ENCODE data around the gene COX6B1.
"Not testable (repeated sequence)": the region's sequence is repeated elsewhere in the genome, so short reads cannot be mapped to it uniquely, and the experiment has no call there.

The COX6B1 gene, protein sequence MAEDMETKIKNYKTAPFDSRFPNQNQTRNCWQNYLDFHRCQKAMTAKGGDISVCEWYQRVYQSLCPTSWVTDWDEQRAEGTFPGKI

GRCh38 chr19:35648017-35648961 lies at the start of gene COX6B1:
Gene COX6B1, plus strand, starts transcription at chr19:35648323. Its CDS starts 2,921 bp downstream, at chr19:35651244.
- Histone ChIP-seq H3K27me3 (ENCODE audit: insufficient read depth, low read length) (no peaks in the 10 kb centered on the region), H3K79me2 (ENCODE audit: control insufficient read depth, insufficient read depth, low read length, unreplicated experiment) (peaks cover 24% of the 10 kb centered on the region), H3K27ac (ENCODE audit: low read depth, low read length) (peak within 1 kb of the TSS; percentile 42; the same call in 1 of the 2 replicates), H3K4me1 (ENCODE audit: control insufficient read depth, insufficient read depth, low read length, unreplicated experiment) (no peaks in the 10 kb centered on the region), H3K4me3 (ENCODE audit: low read depth, low read length) (peak within 1 kb of the TSS; percentile 88), H3K36me3 (ENCODE audit: insufficient read depth, low read length) (no peaks in the 10 kb centered on the region), H2AFZ (ENCODE audit: low read length, unreplicated experiment) (peak within 1 kb of the TSS; percentile 76)

DNA sequence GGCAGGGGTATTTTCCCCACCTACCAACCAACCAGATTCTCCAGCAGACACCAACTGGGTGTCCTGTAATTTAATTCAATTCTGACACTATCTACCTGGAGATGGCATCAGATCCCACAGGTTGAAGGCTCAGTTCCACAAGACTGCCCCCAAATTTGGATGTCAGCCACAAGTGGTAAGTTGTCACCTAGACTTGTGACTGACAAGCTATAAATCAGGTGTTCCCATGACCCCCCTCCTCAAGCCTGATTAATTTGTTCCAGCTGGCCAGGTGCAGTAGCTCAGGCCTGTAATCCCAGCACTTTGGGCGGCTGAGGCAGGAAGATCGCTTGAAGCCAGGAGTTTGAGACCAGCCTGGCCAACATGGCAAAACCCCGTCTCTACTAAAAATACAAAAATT lies 46.2 kb upstream of the COX6B1 start:
- H3K36me3 ChIP-seq (ENCODE audit: insufficient read depth, low read length) = no peaks in the 10 kb centered on the region
- H3K79me2 ChIP-seq (ENCODE audit: control insufficient read depth, insufficient read depth, low read length, unreplicated experiment) = no peaks in the 10 kb centered on the region
- no peaks in the 10 kb centered on the region for H3K27me3 ChIP-seq (ENCODE audit: insufficient read depth, low read length)
- no peak overlapping the region for H3K27ac ChIP-seq (ENCODE audit: low read depth, low read length)
- no peak overlapping the region for H2AFZ ChIP-seq (ENCODE audit: low read length, unreplicated experiment)
- H3K4me3 ChIP-seq (ENCODE audit: low read depth, low read length) = no peak overlapping the region
- no peaks in the 10 kb centered on the region for H3K4me1 ChIP-seq (ENCODE audit: control insufficient read depth, insufficient read depth, low read length, unreplicated experiment)

DNA sequence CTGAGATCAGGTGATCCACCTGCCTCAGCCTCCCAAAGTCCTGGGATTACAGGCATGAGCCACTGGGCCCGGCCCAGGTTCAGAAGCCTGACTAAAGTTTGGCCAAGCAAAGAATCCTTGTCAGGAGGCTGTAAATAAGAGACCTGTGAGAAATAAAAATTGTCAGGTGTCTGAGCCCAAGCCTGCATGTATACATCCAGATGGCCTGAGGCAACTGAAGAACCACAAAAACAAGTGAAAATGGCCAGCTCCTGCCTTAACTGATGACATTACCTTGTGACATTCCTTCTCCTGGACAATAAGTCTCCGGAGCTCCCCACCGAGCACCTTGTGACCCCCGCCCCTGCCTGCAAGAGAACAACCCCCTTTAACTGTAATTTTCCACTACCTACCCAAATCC lies 43.7 kb upstream of the COX6B1 start:
- not testable (repeated sequence) for H3K79me2 ChIP-seq (ENCODE audit: control insufficient read depth, insufficient read depth, low read length, unreplicated experiment); H3K4me3 ChIP-seq (ENCODE audit: low read depth, low read length); H2AFZ ChIP-seq (ENCODE audit: low read length, unreplicated experiment); H3K4me1 ChIP-seq (ENCODE audit: control insufficient read depth, insufficient read depth, low read length, unreplicated experiment); H3K27ac ChIP-seq (ENCODE audit: low read depth, low read length); H3K27me3 ChIP-seq (ENCODE audit: insufficient read depth, low read length); H3K36me3 ChIP-seq (ENCODE audit: insufficient read depth, low read length)

DNA sequence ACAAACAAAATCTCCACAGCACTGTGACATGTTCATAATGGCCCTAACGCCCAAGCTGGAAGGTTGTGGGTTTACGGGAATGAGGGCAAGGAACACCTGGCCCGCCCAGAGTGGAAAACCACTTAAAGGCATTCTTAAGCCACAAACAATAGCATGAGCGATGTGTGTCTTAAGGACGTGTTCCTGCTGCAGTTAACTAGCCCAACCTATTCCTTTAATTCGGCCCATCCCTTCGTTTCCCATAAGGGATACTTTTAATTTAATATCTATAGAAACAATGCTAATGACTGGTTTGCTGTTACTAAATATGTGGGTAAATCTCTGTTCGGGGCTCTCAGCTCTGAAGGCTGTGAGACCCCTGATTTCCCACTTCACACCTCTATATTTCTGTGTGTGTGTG lies 41.0 kb upstream of the COX6B1 start:
- not testable (repeated sequence) for H3K4me1 ChIP-seq (ENCODE audit: control insufficient read depth, insufficient read depth, low read length, unreplicated experiment); H2AFZ ChIP-seq (ENCODE audit: low read length, unreplicated experiment); H3K4me3 ChIP-seq (ENCODE audit: low read depth, low read length); H3K79me2 ChIP-seq (ENCODE audit: control insufficient read depth, insufficient read depth, low read length, unreplicated experiment); H3K27ac ChIP-seq (ENCODE audit: low read depth, low read length); H3K27me3 ChIP-seq (ENCODE audit: insufficient read depth, low read length); H3K36me3 ChIP-seq (ENCODE audit: insufficient read depth, low read length)

DNA sequence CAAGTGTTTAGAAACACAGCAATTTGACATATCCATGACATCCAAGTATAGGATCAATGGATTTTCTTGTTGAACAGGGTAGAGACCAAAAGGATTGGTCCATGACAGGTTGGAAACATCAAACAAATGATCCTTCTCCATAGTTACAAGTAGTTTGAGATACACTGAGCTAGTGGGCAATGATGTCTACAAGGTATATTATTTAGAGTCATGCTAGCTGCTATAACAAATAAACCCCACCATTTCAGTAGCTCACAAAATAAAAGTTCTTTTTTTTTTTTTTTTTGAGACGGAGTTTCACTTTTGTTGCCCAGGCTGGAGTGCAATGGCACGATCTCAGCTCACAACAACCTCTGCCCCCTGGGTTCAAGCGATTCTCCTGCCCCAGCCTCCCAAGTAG lies 40.5 kb upstream of the COX6B1 start:
- Histone ChIP-seq H2AFZ (ENCODE audit: low read length, unreplicated experiment) (no peak overlapping the region), H3K27me3 (ENCODE audit: insufficient read depth, low read length) (no peaks in the 10 kb centered on the region), H3K36me3 (ENCODE audit: insufficient read depth, low read length) (no peaks in the 10 kb centered on the region), H3K4me1 (ENCODE audit: control insufficient read depth, insufficient read depth, low read length, unreplicated experiment) (no peaks in the 10 kb centered on the region), H3K79me2 (ENCODE audit: control insufficient read depth, insufficient read depth, low read length, unreplicated experiment) (no peaks in the 10 kb centered on the region), H3K27ac (ENCODE audit: low read depth, low read length) (no peak overlapping the region), H3K4me3 (ENCODE audit: low read depth, low read length) (no peak overlapping the region)

GRCh38 chr19:35608251-35608650 lies 39.9 kb upstream of the COX6B1 start:
- Histone ChIP-seq H3K27me3 (ENCODE audit: insufficient read depth, low read length) (no peaks in the 10 kb centered on the region), H3K27ac (ENCODE audit: low read depth, low read length) (no peak overlapping the region), H3K4me1 (ENCODE audit: control insufficient read depth, insufficient read depth, low read length, unreplicated experiment) (no peaks in the 10 kb centered on the region), H3K36me3 (ENCODE audit: insufficient read depth, low read length) (no peaks in the 10 kb centered on the region), H2AFZ (ENCODE audit: low read length, unreplicated experiment) (no peak overlapping the region), H3K79me2 (ENCODE audit: control insufficient read depth, insufficient read depth, low read length, unreplicated experiment) (no peaks in the 10 kb centered on the region), H3K4me3 (ENCODE audit: low read depth, low read length) (no peak overlapping the region)

DNA sequence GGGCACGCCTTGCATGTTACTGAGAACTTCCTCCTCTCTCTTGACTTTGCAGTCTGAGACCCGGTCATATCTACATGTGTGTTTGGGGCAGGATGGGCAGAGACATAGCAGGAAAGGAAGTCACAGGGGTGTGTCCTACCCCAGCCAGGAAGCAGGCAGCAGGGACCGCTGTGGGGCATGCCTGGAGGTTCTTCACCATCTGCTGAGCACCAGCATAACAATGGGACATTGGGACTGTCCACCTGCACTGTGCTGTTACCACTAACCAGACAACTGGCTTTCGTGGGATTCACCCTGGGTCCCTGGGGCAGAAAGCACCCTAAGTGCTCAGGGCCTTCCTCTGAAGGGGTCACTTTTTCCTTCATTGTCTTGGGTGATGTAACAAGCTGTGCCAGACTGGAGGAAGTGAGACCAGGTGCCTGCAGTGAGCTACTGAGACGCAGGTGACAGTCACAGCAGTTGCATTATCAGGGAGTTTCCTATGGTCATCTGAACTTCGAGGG lies 38.2 kb upstream of the COX6B1 start:
- Histone ChIP-seq H3K4me3 (ENCODE audit: low read depth, low read length) (no peak overlapping the region), H3K79me2 (ENCODE audit: control insufficient read depth, insufficient read depth, low read length, unreplicated experiment) (no peaks in the 10 kb centered on the region), H3K4me1 (ENCODE audit: control insufficient read depth, insufficient read depth, low read length, unreplicated experiment) (no peaks in the 10 kb centered on the region), H3K27ac (ENCODE audit: low read depth, low read length) (no peak overlapping the region), H3K27me3 (ENCODE audit: insufficient read depth, low read length) (no peaks in the 10 kb centered on the region), H3K36me3 (ENCODE audit: insufficient read depth, low read length) (no peaks in the 10 kb centered on the region), H2AFZ (ENCODE audit: low read length, unreplicated experiment) (no peak overlapping the region)

DNA sequence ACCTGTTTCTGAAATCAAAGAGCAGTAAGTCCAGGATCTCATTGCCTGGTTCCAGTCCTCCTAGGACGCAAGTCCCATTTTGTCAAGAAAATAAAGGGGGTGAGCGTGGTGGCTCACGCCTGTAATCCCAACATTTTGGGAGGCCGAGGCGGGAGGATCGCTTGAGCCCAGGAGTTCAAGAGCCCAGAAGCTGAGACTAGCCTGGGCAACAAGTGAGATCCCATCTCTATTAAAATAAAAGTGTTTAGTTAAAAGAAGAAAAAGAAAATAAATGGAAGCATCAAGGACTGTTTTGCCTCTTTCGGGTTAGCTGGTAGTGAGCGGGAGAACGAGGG lies 35.9 kb upstream of the COX6B1 start:
- H3K36me3 ChIP-seq (ENCODE audit: insufficient read depth, low read length) = no peaks in the 10 kb centered on the region
- peak overlapping the region; percentile 57 for H2AFZ ChIP-seq (ENCODE audit: low read length, unreplicated experiment)
- peak overlapping the region; percentile 92 for H3K4me3 ChIP-seq (ENCODE audit: low read depth, low read length)
- H3K27ac ChIP-seq (ENCODE audit: low read depth, low read length) = no peak overlapping the region
- no peaks in the 10 kb centered on the region for H3K4me1 ChIP-seq (ENCODE audit: control insufficient read depth, insufficient read depth, low read length, unreplicated experiment)
- no peaks in the 10 kb centered on the region for H3K27me3 ChIP-seq (ENCODE audit: insufficient read depth, low read length)
- H3K79me2 ChIP-seq (ENCODE audit: control insufficient read depth, insufficient read depth, low read length, unreplicated experiment) = no peaks in the 10 kb centered on the region

- H3K4me3 ChIP-seq (ENCODE audit: low read depth, low read length) = peak within 1 kb of the TSS; percentile 92
- no peaks in the 10 kb centered on the region for H3K36me3 ChIP-seq (ENCODE audit: insufficient read depth, low read length)
- H3K27ac ChIP-seq (ENCODE audit: low read depth, low read length) = no peak within 1 kb of the TSS; the same call in 1 of the 2 replicates
- no peaks in the 10 kb centered on the region for H3K79me2 ChIP-seq (ENCODE audit: control insufficient read depth, insufficient read depth, low read length, unreplicated experiment)
- no peaks in the 10 kb centered on the region for H3K27me3 ChIP-seq (ENCODE audit: insufficient read depth, low read length)
- no peaks in the 10 kb centered on the region for H3K4me1 ChIP-seq (ENCODE audit: control insufficient read depth, insufficient read depth, low read length, unreplicated experiment)
- H2AFZ ChIP-seq (ENCODE audit: low read length, unreplicated experiment) = peak within 1 kb of the TSS; percentile 79
Observed at GRCh38 chr19:35612559-35613321, 35.4 kb upstream of the COX6B1 start, which contains the start of gene HAUS5. Gene HAUS5, plus strand, starts transcription at chr19:35612735. Its CDS starts 60 bp downstream, at chr19:35612795.

- Histone ChIP-seq H3K36me3 (ENCODE audit: insufficient read depth, low read length) (no peaks in the 10 kb centered on the region), H3K27ac (ENCODE audit: low read depth, low read length) (no peak overlapping the region), H3K79me2 (ENCODE audit: control insufficient read depth, insufficient read depth, low read length, unreplicated experiment) (no peaks in the 10 kb centered on the region), H2AFZ (ENCODE audit: low read length, unreplicated experiment) (no peak overlapping the region), H3K4me1 (ENCODE audit: control insufficient read depth, insufficient read depth, low read length, unreplicated experiment) (no peaks in the 10 kb centered on the region), H3K27me3 (ENCODE audit: insufficient read depth, low read length) (no peaks in the 10 kb centered on the region), H3K4me3 (ENCODE audit: low read depth, low read length) (peak overlapping the region; percentile 92; the same call in 1 of the 2 replicates)
Observed at GRCh38 chr19:35613574-35613973, 34.5 kb upstream of the COX6B1 start.

All from ACC112 (cell line).